GM19043 (cell line): ENCODE measurements around the gene GDAP1L1.

Experiments
- ATAC-seq: cut with Tn5 transposase; IDR thresholded peaks from one replicate; pipeline ENCODE4 v1.9.1; 2021; ENCODE audit warnings: low read depth; ENCODE audit not compliant: unreplicated experiment

The GDAP1L1 gene

GRCh38 chr20:44251284-44251683 lies 4.2 kb downstream of the GDAP1L1 start:
- no peak for ATAC-seq

GRCh38 chr20:44253528-44253927 lies 6.4 kb downstream of the GDAP1L1 start:
- no peak for ATAC-seq

DNA sequence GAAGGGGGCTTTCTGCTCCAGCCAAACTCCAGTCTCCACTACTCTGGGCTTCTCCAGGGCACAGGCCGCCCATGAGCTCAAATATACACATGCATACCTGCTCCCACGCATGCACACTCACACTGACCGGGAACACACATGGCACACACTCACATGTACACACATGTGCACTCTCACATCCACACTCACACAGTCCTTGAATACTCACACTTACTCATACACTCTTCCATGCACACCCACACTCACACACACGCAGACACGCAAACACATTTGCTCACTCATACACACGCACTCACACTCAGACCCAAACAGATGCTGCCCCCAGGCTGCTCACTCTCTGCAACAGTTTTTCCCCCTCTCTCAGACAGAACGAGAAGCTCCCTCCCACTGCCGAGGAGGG lies 7.0 kb downstream of the GDAP1L1 start:
- no peak for ATAC-seq

- ATAC-seq, result no peak
Measured at GRCh38 chr20:44255942-44256341, 8.8 kb downstream of the GDAP1L1 start.

DNA sequence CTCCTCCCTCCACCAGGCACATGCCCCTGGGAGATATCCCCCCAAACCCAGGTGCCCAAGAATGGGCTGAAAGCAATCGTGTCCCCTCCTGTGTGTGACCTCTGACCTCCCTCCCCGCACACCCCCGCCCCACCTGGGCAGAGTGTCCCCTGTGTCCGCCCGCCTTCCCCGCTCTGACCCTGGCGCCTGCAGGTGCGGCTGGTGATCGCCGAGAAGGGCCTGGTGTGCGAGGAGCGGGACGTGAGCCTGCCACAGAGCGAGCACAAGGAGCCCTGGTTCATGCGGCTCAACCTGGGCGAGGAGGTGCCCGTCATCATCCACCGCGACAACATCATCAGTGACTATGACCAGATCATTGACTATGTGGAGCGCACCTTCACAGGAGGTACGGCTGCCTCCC lies 9.9 kb downstream of the GDAP1L1 start:
- ATAC-seq, result no peak

DNA sequence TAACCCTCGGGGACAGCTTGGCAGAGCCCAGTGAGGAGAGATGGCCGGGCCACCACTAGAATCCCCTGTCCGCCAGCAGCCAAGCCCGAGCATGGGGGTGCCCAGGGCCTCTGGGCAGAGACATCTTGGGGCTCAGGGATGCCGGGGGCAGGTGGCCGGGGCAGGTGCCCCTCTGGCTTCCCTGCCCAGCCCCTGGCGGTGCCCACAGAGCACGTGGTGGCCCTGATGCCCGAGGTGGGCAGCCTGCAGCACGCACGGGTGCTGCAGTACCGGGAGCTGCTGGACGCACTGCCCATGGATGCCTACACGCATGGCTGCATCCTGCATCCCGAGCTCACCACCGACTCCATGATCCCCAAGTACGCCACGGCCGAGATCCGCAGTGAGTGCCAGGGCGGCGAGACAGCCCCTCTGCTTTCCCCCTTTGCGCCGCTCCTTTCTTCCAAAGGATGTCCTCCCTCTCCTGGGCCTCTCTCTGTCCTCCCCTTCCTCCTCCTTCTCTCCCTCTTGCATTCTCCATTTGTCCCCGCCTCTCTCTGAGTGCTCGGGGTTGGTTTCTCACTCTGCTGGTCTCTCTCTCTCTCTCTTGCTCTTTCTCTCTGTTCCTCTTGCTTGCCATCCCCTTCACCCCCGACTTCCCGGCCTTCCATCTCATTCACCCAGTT lies 11.2 kb downstream of the GDAP1L1 start:
- no peak for ATAC-seq

- ATAC-seq, result no peak
Measured at GRCh38 chr20:44264287-44264686, 17.2 kb downstream of the GDAP1L1 start.

DNA sequence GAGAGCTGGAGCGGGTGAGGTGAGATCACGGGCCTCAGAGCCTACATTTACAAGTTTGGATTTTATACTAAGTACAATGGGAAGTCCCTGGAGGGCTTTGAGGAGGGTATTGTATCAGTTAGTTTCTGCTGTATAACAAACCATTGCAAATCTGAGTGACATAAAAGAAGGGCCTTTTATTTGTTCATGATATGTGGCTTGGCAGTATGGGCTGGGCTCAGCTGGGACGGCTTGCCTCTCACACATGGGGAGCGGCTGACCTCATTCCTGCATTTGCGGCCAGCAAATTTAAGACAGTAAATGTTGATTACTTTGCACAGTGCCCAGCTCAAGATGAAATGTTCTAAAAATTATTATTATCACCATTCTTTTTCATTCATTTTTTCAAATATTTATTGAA lies 21.7 kb downstream of the GDAP1L1 start:
- ATAC-seq, result no peak

DNA sequence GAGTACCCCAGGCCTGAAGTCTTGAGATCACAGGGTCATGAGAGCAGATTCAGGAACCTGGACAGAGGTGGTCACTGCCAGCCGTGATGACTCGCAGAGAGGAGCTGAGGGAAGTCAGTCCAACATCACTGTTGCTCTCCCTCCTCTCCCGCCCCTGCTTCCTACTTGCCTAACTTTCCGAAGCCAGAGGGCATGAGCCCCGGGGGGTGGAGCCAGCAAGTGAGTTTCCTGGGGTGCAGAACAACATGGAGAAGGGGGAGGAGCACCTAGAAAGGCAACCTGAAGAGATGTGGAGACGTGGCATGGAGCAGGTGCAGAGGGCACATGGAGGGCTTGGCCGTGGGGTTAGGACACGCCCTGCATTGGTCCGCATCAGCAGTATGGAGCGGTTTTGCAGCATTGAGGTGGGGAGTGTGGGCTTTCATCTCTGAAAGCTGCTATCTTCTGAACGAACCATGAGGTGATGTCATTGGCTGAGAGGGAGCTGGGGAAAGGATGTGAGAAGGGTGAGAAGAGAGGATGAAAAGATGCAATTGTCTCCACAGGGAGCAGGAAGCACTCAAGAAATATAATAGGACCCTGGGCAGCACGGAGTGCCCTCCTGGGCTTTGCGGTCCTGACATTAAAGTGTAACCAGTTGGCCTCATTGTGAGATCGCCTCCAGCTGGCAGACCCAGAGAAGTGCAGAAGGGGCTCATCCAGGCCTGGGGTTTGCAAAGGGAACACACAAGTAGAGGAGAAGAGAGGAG lies 25.0 kb downstream of the GDAP1L1 start:
- ATAC-seq, result no peak

GRCh38 chr20:44273231-44274215 lies 26.4 kb downstream of the GDAP1L1 start:
- no peak for ATAC-seq

- no peak for ATAC-seq
Measured at GRCh38 chr20:44274303-44275017, 27.4 kb downstream of the GDAP1L1 start.

DNA sequence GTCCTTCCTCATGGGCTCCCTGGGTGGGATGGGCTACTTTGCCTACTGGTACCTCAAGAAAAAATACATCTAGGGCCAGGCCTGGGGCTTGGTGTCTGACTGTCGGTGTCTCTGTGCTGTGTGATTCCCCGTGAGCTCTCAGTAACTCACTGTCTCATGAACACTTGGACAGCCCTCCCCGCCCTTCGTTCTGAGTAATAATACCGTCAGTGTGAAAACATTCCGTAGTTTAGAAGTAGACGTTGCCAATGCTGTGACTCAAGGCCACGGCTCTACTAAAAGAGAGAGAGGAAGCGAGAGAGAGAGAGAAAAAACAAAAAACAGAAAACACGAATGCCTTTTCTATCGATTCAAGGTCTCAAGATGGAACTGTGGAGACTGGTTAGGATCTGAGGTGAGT lies 32.1 kb downstream of the GDAP1L1 start:
- ATAC-seq, result no peak

DNA sequence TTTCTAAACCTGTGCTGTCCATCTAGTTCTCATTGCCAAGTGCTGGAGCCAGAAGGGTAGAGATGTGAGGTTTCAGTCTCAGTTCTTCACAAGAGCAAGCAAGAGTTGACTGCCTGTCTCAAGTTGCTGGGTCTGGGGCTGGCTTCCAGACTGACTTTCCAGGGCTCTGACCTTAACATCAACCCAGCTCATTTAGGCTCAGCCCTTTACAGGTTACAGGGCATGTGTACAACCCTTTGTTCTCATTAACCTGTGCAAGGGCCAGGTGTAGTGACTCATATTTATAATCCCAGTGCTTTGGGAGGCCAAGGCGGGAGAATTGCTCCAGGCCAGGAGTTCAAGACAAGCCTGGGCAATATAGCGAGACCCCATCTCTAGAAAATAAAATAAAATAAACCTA lies 33.3 kb downstream of the GDAP1L1 start:
- ATAC-seq, result no peak

DNA sequence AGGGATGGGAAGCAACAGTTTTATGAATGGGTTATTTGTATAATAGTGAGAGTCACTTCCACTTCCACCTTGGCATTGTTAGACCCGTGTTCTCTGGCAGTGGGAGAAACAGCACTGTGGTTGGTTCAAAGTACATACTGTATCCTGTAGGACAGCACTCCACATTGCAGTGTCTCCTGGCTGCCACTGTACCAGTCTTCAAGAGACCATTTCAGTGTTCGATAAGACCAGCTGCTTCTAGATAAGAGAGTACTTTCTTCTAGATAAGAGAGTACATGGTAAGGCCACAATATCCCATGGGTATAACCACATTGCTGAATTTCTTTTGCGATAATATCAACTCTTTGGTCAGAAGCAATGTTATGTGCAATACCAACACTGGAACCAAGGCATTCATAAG lies 35.1 kb downstream of the GDAP1L1 start:
- no peak for ATAC-seq

DNA sequence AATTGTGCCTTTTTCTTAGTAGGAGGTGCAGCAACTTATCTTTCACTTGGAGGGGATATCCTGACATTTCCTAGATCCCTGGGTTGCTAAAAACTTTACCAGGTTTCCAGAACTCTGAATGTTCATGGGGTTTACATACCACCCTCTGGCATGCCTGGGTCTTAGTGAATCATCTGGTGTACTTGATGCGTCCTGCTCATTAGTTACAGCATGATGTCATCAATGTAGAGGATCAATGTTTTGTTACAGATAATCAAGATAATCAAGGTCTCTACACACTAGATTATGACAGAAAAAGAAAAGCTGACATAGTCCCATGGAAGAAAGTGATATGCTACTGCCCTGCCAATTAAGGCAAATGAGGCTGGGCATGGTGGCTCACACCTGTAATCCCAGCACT lies 36.9 kb downstream of the GDAP1L1 start:
- ATAC-seq, result no peak

DNA sequence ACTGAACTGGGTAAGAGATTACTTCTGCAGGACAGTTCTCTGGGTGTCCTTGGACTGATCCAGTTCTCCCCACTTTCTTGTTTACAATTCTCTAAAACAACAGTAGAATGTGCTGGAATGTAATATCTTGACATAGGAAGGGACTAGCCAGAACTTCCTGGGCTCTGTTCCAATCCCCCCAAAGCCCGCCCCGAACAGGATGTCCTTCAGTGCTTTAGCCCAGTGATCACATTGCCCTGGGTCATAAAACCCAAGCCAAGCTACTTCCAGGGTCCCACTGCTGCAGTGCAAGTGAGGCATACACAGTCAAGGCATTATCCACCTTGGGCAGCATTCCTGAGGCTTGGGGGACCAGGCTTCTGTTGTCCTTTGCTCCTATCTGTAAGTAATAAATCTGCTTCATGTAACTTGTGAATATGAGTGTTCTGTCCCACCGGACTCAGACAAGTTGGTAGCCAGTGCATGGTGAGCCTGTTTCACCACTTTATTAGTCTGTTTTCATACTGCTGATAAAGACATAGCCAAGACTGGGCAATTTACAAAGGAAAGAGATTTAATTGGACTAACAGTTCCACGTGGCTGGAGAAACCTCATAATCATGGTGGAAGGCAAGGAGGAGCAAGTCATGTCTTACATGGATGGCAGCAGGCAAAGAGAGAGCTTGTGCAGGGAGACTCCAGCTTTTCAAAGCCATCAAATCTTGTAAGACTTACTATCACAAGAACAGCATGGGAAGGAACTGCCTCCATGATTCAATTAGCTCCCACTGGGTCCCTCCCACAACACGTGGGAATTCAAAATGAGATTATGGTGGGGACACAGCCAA lies 40.4 kb downstream of the GDAP1L1 start:
- no peak for ATAC-seq

DNA sequence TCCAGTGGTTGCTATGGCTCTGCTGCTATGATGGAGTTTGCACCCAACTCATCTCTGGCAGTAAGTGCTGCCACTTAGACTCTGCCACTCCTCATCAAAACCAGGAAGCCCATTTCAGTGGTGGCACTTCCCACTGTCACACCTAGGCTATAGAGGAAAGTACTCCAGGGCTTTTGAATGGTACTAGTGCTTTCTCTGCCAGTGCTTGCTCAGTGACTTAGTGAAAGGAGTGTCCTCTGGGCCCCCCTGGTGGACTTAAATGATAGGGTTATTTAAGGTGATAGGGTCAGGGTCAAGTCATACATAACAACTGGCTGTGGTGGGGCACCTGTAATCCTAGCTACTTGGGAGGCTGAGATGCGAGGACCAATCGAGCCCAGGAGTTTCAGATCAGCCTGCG lies 41.1 kb downstream of the GDAP1L1 start:
- ATAC-seq, result no peak

DNA sequence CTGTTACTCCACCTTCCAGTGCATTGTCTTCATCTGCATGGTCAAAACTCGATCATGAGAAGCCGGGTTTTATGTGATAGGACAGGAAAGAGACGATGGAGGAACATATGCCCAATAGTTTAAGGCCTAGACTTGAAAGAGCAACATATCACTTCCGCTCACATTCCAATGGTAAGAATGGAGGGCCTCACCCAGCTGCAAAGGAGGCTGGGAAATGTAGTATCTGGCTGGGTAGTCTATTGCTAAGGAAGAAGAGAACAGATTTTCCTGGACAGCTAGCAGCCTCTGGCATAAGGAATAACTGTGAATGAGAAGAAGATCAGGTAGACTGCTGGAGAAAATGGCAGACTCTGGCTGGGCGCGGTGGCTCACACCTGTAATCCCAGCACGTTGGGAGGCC lies 44.6 kb downstream of the GDAP1L1 start:
- no peak for ATAC-seq

DNA sequence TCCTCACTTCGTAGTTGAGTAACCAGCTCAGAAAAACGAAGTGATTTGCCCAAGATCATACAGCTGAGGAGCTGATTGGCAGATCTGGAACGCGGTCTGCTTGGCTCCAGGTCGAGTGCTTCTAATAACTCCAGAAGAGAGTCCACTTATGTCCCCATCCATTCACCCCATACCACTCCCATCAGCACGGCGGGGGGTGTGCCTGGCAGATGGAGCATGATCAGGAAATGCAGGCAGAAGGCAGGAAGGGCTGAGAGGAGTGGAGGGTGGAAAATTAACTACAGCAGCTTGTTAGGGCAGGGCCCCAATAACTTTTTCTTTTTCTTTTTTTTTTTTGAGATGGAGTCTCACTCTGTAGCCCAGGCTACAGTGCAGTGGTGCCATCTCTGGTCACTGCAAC lies 48.9 kb downstream of the GDAP1L1 start:
- no peak for ATAC-seq

GRCh38 chr20:44297721-44298120 lies 50.6 kb downstream of the GDAP1L1 start:
- no peak for ATAC-seq
